Nephron (organoid): Measurements from ENCODE around the gene SREBF1.

Experiments used
- H3K27ac Mint-ChIP-seq, 3 experiments: 2 replicates each; pipeline ENCODE4 v1.8.0; 2020; ENCODE audit warnings: mixed read lengths in 3 of 3, mild to moderate bottlenecking in 2 of 3, moderate library complexity in 1 of 3
- H3K27me3 Mint-ChIP-seq: 2 replicates; pipeline ENCODE4 v1.8.0; 2021; ENCODE audit warnings: low read depth, mild to moderate bottlenecking, moderate library complexity, mixed read lengths
- H3K36me3 Mint-ChIP-seq: 2 replicates; pipeline ENCODE4 v1.8.0; 2020; ENCODE audit warnings: low read depth, mixed read lengths
- H3K4me1 Mint-ChIP-seq: 2 replicates; pipeline ENCODE4 v1.8.0; 2020; ENCODE audit warnings: mixed read lengths
- H3K4me3 Mint-ChIP-seq, 3 experiments: 2 replicates each; pipeline ENCODE4 v1.8.0; 2020; ENCODE audit warnings: mild to moderate bottlenecking in 3 of 3, mixed read lengths in 3 of 3, moderate library complexity in 2 of 3
- H3K9me3 Mint-ChIP-seq: 2 replicates; pipeline ENCODE4 v1.8.0; 2020; ENCODE audit warnings: mixed read lengths
- CTCF ChIP-seq, 3 experiments: fragments of 200-600 bp; sonication (generic); IDR thresholded peaks; one replicate each; pipeline ENCODE4 v1.5.0; 2021; ENCODE audit warnings: antibody characterized with exemption in 3 of 3; ENCODE audit not compliant: unreplicated experiment in 3 of 3

The SREBF1 gene

GRCh38 chr17:17866425-17866824 is 29.6 kb upstream of the SREBF1 start:
- Mint-ChIP-seq H3K4me1 (peaks cover 31% of the 10 kb centered on the region), H3K27me3 (no peaks in the 10 kb centered on the region), H3K36me3 (peaks cover 15% of the 10 kb centered on the region), H3K4me3 (no peak overlapping the region), H3K9me3 (no peaks in the 10 kb centered on the region), H3K27ac (no peak overlapping the region)
- no peak for TF ChIP-seq CTCF (IDR thresholded peaks at IDR 0.05; ENCODE audit: unreplicated experiment in 3 of 3)

GRCh38 chr17:17865035-17865434 is 28.2 kb upstream of the SREBF1 start:
- Mint-ChIP-seq H3K27me3 (no peaks in the 10 kb centered on the region), H3K9me3 (no peaks in the 10 kb centered on the region), H3K4me1 (peaks cover 33% of the 10 kb centered on the region), H3K36me3 (peaks cover 15% of the 10 kb centered on the region), H3K4me3 (no peak overlapping the region), H3K27ac (no peak overlapping the region)
- TF ChIP-seq CTCF (IDR thresholded peaks at IDR 0.05; ENCODE audit: unreplicated experiment in 3 of 3), result no peak

- peaks cover 4% of the 10 kb centered on the region for H3K36me3 Mint-ChIP-seq
- H3K27ac Mint-ChIP-seq, result no peak overlapping the region
- peaks cover 26% of the 10 kb centered on the region for H3K4me1 Mint-ChIP-seq
- no peak for TF ChIP-seq CTCF (IDR thresholded peaks at IDR 0.05; ENCODE audit: unreplicated experiment in 3 of 3)
- no peak overlapping the region for H3K4me3 Mint-ChIP-seq
- no peaks in the 10 kb centered on the region for H3K27me3 Mint-ChIP-seq
- no peaks in the 10 kb centered on the region for H3K9me3 Mint-ChIP-seq
Observed at GRCh38 chr17:17860766-17861107, 24.0 kb upstream of the SREBF1 start.

- peaks cover 4% of the 10 kb centered on the region for H3K36me3 Mint-ChIP-seq
- no peaks in the 10 kb centered on the region for H3K9me3 Mint-ChIP-seq
- H3K4me1 Mint-ChIP-seq, result peaks cover 32% of the 10 kb centered on the region
- peak; percentile 88 to 95 (median 94) for TF ChIP-seq CTCF (IDR thresholded peaks at IDR 0.05; ENCODE audit: unreplicated experiment in 3 of 3)
- H3K27ac Mint-ChIP-seq, result no peak overlapping the region
- H3K4me3 Mint-ChIP-seq, result no peak overlapping the region
- no peaks in the 10 kb centered on the region for H3K27me3 Mint-ChIP-seq
Observed at GRCh38 chr17:17859909-17860765, 23.4 kb upstream of the SREBF1 start.

- Mint-ChIP-seq H3K9me3 (no peaks in the 10 kb centered on the region), H3K4me1 (peaks cover 40% of the 10 kb centered on the region), H3K4me3 (no peak overlapping the region), H3K27me3 (no peaks in the 10 kb centered on the region), H3K27ac (peak overlapping the region in 1 of 3 experiments; percentile 31), H3K36me3 (no peaks in the 10 kb centered on the region)
- TF ChIP-seq CTCF (IDR thresholded peaks at IDR 0.05; ENCODE audit: unreplicated experiment in 3 of 3), result no peak
Observed at GRCh38 chr17:17857496-17857895, 20.7 kb upstream of the SREBF1 start.

GRCh38 chr17:17856386-17856785 is 19.6 kb upstream of the SREBF1 start:
- Mint-ChIP-seq H3K9me3 (no peaks in the 10 kb centered on the region), H3K4me1 (peaks cover 43% of the 10 kb centered on the region), H3K4me3 (no peak overlapping the region), H3K27ac (peak overlapping the region in 2 of 3 experiments; percentile 59 to 87), H3K27me3 (no peaks in the 10 kb centered on the region), H3K36me3 (no peaks in the 10 kb centered on the region)
- no peak for TF ChIP-seq CTCF (IDR thresholded peaks at IDR 0.05; ENCODE audit: unreplicated experiment in 3 of 3)
